DND-41 (cell line): ENCODE results near the gene CRABP1.
A peak's percentile ranks its signal among the peaks of the same experiment; 100 is the strongest.

Experiments
- ATAC-seq: fragments of 200-7000 bp; cut with Tn5 transposase; 3 replicates; pipeline ENCODE4 v1.9.1; 2021; ENCODE audit warnings: low read depth; ENCODE audit not compliant: insufficient read depth
- DNase-seq: peaks from one replicate; pipeline ENCODE4 v3.0.0-alpha.2; 2020
- H2AFZ ChIP-seq: 2 replicates; pipeline ENCODE4 v1.6.0; 2012; ENCODE audit warnings: low read depth, low read length
- H3K27ac ChIP-seq: 2 replicates; pipeline ENCODE4 v1.5.1; 2012; ENCODE audit warnings: low read length, inconsistent platforms
- H3K27me3 ChIP-seq: fragments of 200-600 bp; sonication (generic); 2 replicates; pipeline ENCODE4 v1.6.0; 2012; ENCODE audit warnings: low read length, mild to moderate bottlenecking, inconsistent platforms; ENCODE audit not compliant: insufficient read depth, poor library complexity
- H3K36me3 ChIP-seq: 2 replicates; pipeline ENCODE4 v1.5.1; 2012; ENCODE audit warnings: low read length, inconsistent platforms; ENCODE audit not compliant: insufficient read depth
- H3K4me1 ChIP-seq: 2 replicates; pipeline ENCODE4 v1.5.1; 2012; ENCODE audit warnings: mild to moderate bottlenecking, low read length; ENCODE audit not compliant: insufficient read depth
- H3K4me2 ChIP-seq: 2 replicates; pipeline ENCODE4 v1.6.0; 2012; ENCODE audit warnings: mild to moderate bottlenecking, moderate library complexity, low read length, inconsistent platforms; ENCODE audit not compliant: insufficient read depth
- H3K4me3 ChIP-seq, 2 experiments: fragments of 200-600 bp in 1 of 2; shearing (Covaris generic) in 1 of 2; 2 replicates each; pipeline ENCODE4 v1.5.1; 2012 to 2016; ENCODE audit warnings: inconsistent platforms in 2 of 2, low read length in 2 of 2, mild to moderate bottlenecking in 2 of 2, low read depth in 1 of 2, moderate library complexity in 1 of 2
- H3K79me2 ChIP-seq: 2 replicates; pipeline ENCODE4 v1.6.0; 2012; ENCODE audit warnings: low read length, inconsistent platforms; ENCODE audit not compliant: insufficient read depth
- H3K9ac ChIP-seq: 2 replicates; pipeline ENCODE4 v1.6.0; 2012; ENCODE audit warnings: low read depth, mild to moderate bottlenecking, inconsistent platforms, low read length, moderate library complexity
- H3K9me3 ChIP-seq: 2 replicates; pipeline ENCODE4 v1.5.1; 2012; ENCODE audit warnings: low read length, moderate library complexity, mild to moderate bottlenecking, inconsistent platforms; ENCODE audit not compliant: insufficient read depth, severe bottlenecking
- H4K20me1 ChIP-seq: 2 replicates; pipeline ENCODE4 v1.6.0; 2012; ENCODE audit warnings: low read length; ENCODE audit not compliant: insufficient read depth
- CTCF ChIP-seq: IDR thresholded peaks from 2 replicates; pipeline ENCODE4 v1.5.1; 2012; ENCODE audit warnings: borderline replicate concordance, low read length, moderate library complexity, mild to moderate bottlenecking; ENCODE audit not compliant: poor library complexity, severe bottlenecking; ENCODE audit errors: extremely low read depth
- EZH2 ChIP-seq: IDR thresholded peaks from 3 replicates; pipeline ENCODE4 v1.6.1; 2012; ENCODE audit warnings: borderline replicate concordance, low read depth, mild to moderate bottlenecking, moderate library complexity, low read length, inconsistent platforms; ENCODE audit not compliant: severe bottlenecking

Gene CRABP1

GRCh38 chr15:78394981-78395616 lies 54.9 kb downstream of the CRABP1 start:
- Histone ChIP-seq H3K79me2 (no peaks in the 10 kb centered on the region), H3K4me3 (no peak overlapping the region), H4K20me1 (no peaks in the 10 kb centered on the region), H3K9ac (no peak overlapping the region), H3K27ac (no peak overlapping the region), H3K36me3 (no peaks in the 10 kb centered on the region), H3K4me2 (no peak overlapping the region), H3K9me3 (no peaks in the 10 kb centered on the region), H2AFZ (no peak overlapping the region), H3K27me3 (no peaks in the 10 kb centered on the region), H3K4me1 (no peaks in the 10 kb centered on the region)
- DNase-seq (no peak), ATAC-seq (no peak)
- no peak for TF ChIP-seq CTCF
- TF ChIP-seq EZH2 = no peak

DNA sequence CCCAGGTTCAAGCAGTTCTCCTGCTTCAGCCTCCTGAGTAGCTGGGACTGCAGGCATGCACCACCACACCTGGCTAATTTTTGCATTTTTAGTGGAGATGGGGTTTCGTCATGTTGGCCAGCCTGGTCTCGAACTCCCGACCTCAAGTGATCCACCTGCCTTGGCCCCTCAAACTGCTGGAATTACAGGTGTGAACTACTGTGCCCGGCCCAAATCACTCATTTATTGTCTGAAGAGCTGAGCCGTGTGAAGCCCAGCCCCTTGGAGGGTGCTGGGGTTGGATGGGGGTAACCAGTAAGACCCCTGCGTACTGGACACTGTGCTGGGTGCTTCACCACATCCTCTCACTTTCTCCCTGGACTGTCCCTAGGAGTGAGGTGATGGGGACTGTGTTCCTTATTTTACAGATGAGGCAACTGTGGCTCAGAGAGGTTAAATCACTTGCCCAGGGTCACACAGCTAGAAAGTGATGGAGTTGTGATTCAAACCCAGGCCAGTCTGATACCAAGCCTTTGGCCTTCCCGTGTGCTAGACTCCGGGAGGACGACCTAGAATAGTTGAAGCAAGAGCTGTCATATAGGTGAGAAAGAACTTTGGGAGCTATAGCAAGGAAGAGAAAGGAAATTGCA lies 56.1 kb downstream of the CRABP1 start:
- ATAC-seq = no peak
- Histone ChIP-seq H3K9ac (no peak overlapping the region), H3K79me2 (no peaks in the 10 kb centered on the region), H3K27ac (no peak overlapping the region), H4K20me1 (no peaks in the 10 kb centered on the region), H3K4me3 (no peak overlapping the region), H2AFZ (no peak overlapping the region), H3K9me3 (no peaks in the 10 kb centered on the region), H3K27me3 (no peaks in the 10 kb centered on the region), H3K36me3 (no peaks in the 10 kb centered on the region), H3K4me2 (no peak overlapping the region), H3K4me1 (no peaks in the 10 kb centered on the region)
- no peak for DNase-seq
- TF ChIP-seq CTCF = no peak
- TF ChIP-seq EZH2 = no peak

GRCh38 chr15:78396976-78397375 lies 56.8 kb downstream of the CRABP1 start:
- no peak for ATAC-seq
- no peak overlapping the region for H2AFZ ChIP-seq

More at GRCh38 chr15:78396976-78397375, 56.8 kb downstream of the CRABP1 start:
- H3K27ac ChIP-seq = no peak overlapping the region
- H3K27me3 ChIP-seq = no peaks in the 10 kb centered on the region
- TF ChIP-seq EZH2 (no peak), CTCF (peak; percentile 30)
- no peak overlapping the region for H3K9ac ChIP-seq
- H3K4me1 ChIP-seq = no peaks in the 10 kb centered on the region
- DNase-seq = no peak
- no peaks in the 10 kb centered on the region for H3K36me3 ChIP-seq
- no peaks in the 10 kb centered on the region for H4K20me1 ChIP-seq
- no peaks in the 10 kb centered on the region for H3K9me3 ChIP-seq
- no peaks in the 10 kb centered on the region for H3K79me2 ChIP-seq
- H3K4me3 ChIP-seq = no peak overlapping the region
- H3K4me2 ChIP-seq = no peak overlapping the region
